Vagina (tissue), 2 donors: ENCODE results near the gene CACNB2.

Source experiments
- CTCF ChIP-seq, 3 experiments: fragments of 450-650 bp in 2 of 3; fragments of 200-600 bp in 1 of 3; sonication (generic) in 1 of 3; IDR thresholded peaks; one replicate each; pipeline ENCODE4 v1.5.1; 2017 to 2019; ENCODE audit warnings: antibody characterized with exemption in 3 of 3, mild to moderate bottlenecking in 2 of 3, moderate library complexity in 2 of 3
- POLR2A ChIP-seq, 2 donors: fragments of 450-650 bp; IDR thresholded peaks; one replicate each; pipeline ENCODE4 v1.6.1; 2017; ENCODE audit warnings: antibody characterized with exemption in 2 of 2, mild to moderate bottlenecking in 2 of 2, moderate library complexity in 2 of 2
- POLR2AphosphoS5 ChIP-seq, 2 donors: sonication (generic); formaldehyde crosslinking; IDR thresholded peaks; one replicate each; pipeline ENCODE4 v1.9.0; 2017; ENCODE audit warnings: antibody characterized with exemption in 2 of 2, mild to moderate bottlenecking in 2 of 2, low read depth in 1 of 2; ENCODE audit not compliant: insufficient read depth in 1 of 2

GRCh38 chr10:18162021-18162627, 21.9 kb downstream of the CACNB2 start:
- TF ChIP-seq CTCF (IDR thresholded peaks at IDR 0.05) (no peak), POLR2AphosphoS5 (IDR thresholded peaks at IDR 0.05; ENCODE audit: insufficient read depth in 1 of 2, low read depth in 1 of 2) (no peak), POLR2A (IDR thresholded peaks at IDR 0.05) (no peak)
